GM18861 (cell line): ENCODE results near the gene TANC2.
"Not testable (repeated sequence)": the region's sequence is repeated elsewhere in the genome, so short reads cannot be mapped to it uniquely, and the experiment has no call there.

ENCODE experiments used
- ATAC-seq: cut with Tn5 transposase; IDR thresholded peaks from one replicate; pipeline ENCODE4 v1.9.1; 2021; ENCODE audit not compliant: unreplicated experiment

The TANC2 gene

DNA sequence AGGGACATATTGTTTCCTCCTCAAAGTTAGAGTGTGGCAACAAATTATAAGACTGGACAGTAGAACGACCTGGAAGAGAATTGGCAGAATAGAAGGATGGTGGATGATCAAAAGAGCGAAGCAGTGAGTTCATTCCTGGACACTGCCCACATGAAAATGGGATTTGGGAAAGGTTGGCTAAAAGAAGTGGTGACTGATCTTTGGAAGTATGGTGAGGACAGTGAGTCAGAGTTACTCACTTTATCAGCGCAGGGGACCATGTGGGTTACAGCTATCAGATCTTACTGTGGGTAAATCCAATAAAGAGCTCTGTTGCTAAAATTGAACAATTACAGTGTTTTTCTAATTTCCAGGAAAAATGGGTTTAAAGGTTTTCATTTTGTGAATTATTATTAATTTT lies 2.7 kb upstream of the TANC2 start:
- no peak for ATAC-seq

- ATAC-seq: no peak
These were observed 1.5 kb upstream of the TANC2 start for GRCh38 chr17:62964506-62964905.

DNA sequence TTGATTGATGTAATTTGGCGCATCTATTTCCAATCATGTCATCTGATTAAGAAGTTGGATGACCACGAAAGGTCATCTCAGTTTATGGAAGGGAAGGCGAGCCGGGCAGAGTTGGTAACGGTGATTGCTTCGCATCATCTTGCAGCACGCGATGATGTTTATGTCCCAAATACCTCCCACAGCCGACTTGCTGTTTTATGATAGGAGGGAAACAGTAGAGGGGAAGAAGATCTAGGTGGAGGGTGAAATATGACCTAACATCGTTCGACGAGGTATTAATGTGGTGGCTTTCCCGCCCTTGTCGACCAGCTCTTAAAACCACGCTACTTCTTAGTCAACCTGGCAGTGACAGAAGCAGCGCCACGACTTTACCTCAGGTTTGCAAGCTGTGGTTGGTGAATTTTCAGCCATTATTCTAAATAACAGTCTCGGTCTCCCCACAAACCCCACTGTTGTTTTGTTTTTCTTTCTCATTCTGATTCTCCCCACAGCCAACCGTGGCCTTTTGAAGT lies 805 bp upstream of the TANC2 start:
- no peak for ATAC-seq

DNA sequence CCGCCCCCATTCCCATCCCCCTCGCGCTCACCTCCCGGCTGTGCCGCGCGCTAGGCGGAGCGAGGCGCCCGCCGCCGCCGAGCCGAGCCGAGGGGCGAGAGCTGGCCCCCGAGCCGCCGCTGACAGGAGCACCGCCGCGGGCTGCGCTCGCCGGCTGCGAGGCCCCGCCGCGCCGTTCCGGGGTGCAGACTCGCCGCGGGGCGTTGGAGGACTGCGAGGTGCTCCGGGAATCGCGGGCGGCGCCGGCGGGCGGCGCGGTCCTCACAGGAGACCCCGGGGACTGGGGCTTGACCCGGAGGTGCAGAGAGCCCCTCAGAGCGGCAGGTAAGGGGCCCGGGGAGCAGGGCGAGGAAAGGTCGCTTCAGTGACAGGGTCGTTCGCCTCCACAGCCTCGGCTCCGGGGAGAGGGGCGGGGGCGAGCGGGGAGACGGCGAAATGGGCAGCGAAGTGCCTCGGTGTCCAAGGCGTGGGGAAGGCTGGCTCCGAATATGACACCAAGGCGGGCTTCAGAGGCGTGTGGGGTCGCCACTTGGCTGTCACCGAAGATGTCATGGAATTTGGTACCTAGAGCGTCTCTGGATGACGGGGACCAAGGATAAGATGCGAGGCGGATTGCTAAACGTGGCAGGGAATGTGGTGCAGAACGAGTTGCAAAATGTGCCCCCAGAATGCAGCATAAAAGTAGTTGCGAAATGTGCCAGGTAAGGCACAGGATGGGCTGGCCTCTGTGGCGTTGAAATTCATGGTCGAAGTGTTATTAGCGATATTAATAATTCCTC lies 580 bp downstream of the TANC2 start:
- no peak for ATAC-seq

GRCh38 chr17:62967205-62967529 lies 1.1 kb downstream of the TANC2 start:
- ATAC-seq: no peak

DNA sequence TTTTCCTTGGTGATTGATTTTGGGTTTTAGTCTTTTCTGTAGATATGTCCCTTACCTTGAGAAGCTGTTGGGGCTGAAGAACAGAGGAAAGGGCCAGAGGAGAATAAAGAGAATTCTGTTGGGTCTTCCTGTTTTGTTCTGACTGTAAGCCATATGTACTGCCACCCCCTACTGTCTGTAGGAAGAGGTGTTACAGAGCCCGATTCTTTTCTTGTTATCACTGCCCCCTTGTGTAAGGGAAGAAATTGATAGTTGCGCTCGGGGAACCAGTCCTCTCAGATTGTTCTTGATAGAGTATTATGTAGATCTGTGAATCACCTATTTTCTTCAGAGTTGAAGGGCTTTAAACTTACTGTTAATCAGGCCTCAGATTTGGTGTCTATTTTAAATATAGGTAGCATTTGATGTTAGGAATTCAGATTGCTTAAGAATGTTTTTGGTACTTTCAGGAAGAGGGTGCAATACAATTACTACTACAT lies 2.4 kb downstream of the TANC2 start:
- peak; percentile 76 for ATAC-seq

DNA sequence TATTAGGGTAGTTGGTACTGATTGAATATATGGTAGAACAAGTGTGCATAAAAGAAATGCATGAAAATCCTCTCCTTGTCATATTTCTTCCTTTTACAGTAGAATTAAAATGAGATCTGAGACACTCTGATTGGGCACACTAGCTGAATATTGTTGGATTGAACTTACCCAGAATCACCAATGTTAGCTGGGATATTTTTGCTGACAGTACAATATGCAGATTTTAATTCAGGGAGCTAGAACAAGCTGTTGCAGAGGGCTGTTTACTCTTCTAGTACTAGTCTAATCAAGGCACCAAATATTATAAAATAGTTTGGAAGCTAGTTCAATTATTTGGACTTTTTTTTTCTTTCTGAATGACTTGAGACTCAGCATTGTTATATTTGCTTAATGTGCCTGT lies 4.6 kb downstream of the TANC2 start:
- ATAC-seq: no peak

DNA sequence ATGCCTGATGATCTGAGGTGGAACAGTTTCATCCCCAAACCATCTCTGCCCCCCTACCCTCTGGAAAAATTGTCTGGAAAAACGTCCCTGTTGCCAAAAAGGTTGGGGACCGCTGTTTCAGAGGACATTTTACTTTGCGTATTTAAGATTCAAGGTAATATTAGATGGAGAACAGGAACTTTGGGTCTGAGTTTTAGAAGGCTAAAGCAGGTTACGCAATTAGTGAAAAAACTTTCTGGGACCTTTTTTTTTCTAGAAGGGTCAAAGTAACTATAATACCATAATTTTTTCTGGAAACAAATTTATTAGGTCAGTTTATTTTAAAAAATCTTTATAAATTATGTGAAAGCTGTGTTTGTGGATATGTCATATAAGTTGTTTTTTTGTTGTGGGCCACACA lies 5.8 kb downstream of the TANC2 start:
- no peak for ATAC-seq

- ATAC-seq: no peak
These were observed 8.8 kb downstream of the TANC2 start for GRCh38 chr17:62974788-62975187.

GRCh38 chr17:62975206-62975605 lies 9.2 kb downstream of the TANC2 start:
- no peak for ATAC-seq

DNA sequence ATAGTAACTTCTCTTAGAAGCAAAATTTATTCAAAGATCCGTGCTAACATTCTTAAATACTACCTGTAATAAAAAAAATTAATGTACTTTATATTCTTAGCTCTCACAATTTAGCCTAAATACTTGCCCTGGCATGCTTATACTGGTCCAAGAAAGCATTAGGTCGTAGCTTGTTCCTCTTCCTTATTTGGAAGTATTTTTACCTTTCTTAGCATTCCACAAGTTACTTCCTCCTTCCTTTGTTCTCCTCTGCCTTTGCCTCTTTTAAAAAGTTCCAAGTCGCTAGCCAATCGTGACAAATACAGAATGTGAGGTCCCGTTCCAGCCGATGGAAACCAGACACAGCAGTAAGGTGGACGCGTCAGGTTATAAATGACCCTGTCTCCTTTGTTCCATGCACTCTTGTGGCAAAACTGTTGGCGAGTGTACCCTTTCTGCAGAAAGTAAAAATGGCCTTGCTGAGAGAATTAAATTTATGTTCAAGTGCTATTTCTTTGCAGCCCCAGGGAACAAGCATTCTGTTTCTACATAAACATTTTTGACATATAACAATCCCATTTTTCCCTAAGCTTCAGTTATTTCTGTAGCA lies 10.7 kb downstream of the TANC2 start:
- not testable (repeated sequence) for ATAC-seq

DNA sequence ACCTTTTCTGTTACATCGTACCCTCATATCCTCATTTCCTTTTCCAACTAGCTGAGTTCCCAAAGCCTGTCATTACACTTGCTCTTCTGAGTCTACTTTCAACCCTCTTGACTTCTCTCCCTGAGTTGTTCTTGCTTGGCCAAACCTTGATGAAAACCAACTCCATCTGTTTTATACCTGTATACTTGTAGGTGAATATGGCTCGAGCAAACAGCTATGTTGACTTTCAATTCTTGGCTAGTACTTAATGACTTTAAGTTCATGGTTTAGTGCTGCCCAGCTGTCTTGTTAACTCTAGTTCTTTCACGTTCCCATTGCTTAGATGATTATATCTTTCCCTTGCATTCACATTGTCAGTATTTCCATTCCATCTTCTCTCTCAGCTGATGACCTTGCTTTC lies 14.8 kb downstream of the TANC2 start:
- no peak for ATAC-seq

- no peak for ATAC-seq
These were observed 15.9 kb downstream of the TANC2 start for GRCh38 chr17:62981933-62982332.

DNA sequence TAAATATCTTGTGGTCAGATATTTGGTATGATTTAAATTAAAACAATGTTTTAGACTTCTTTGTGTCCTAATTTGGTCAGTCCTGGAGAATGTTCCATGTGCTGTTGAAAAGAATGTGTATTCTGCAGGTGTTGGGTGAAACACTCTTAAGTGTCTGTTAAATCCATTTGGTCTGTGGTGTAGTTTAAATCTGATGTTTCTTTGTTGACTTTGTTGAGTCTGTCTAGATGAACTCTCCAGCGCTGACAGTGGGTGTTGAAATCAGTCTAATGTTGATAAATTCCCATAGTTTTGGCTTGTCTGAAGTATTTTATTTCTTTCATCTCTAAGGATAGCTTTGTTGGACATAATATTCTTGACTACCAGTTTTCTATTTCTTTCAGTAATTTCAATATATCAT lies 18.8 kb downstream of the TANC2 start:
- ATAC-seq: no peak

- no peak for ATAC-seq
These were observed 20.5 kb downstream of the TANC2 start for GRCh38 chr17:62986549-62986948.

DNA sequence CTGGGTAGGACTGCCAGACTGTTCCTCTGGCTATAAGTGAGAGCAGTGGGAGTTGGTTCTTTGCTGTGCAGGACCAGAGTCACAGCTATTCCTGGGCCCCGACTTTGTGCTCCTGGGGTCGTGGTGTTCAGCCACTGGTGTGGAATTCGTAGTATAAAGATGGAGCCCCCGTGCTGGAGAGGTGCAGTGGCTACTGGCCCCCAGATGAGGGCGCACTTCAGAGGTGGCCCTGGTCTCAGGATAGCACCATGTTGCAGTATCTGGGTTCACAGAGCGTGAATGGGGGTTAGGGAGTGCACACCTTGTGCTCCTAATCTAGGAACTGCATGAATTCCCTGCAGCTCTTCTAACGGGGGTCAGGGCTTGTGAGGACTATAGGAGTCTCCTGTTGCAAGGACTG lies 21.1 kb downstream of the TANC2 start:
- ATAC-seq: no peak

DNA sequence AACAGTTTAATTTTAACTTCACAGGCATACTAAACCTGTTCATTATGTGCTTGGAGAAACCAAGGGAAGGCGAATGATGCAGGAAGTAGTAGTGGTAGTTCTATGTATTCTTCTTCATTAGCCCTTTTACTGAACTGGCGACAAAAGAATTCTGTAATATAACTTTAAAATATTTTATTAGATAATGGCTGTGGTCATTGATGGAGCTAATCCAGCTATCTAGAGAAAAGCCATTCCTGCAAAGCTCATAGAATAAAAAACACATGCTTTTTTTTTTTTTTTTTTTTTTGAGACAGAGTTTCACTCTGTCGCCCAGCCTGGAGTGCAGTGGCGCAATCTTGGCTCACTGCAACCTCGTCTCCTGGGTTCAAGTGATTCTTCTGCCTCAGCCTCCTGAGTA lies 23.5 kb downstream of the TANC2 start:
- ATAC-seq: no peak

GRCh38 chr17:62994931-62995330 lies 28.9 kb downstream of the TANC2 start:
- ATAC-seq: no peak

- no peak for ATAC-seq
These were observed 29.4 kb downstream of the TANC2 start for GRCh38 chr17:62995377-62995885.

- ATAC-seq: no peak
These were observed 30.2 kb downstream of the TANC2 start for GRCh38 chr17:62996221-62996620.

- no peak for ATAC-seq
These were observed 32.1 kb downstream of the TANC2 start for GRCh38 chr17:62998166-62998565.

DNA sequence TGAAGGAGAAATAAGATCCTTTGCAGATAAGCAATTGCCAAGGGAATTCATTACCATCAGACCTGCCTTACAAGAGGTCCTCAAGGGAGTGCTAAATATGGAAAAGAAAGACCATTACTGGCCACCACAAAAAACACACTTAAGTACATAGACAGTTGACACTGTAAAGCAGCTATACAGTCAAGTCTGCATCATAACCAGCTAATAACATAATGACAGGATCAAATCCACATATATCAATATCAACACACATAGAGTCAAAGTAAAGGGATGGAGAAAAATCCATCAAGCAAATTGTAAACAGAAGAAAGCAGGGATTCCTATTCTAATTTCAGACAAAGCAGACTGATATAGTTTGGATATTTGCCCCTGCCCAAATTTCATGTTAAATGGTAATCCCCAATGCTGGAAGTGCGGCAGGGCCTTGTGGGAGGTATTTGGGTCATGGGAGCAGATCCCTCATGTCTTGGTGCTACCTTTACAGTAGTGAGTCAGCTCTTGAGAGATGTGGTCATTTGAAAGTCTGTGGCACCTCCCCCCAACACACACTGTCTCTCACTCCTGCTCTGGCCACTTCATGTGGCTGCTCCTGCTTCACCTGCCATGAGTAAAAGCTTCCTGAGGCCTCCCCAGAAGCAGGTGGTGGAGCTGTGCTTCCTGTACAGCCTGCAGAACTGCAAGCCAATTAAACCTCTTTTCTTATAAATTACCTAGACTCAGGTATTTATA lies 32.8 kb downstream of the TANC2 start:
- ATAC-seq: no peak
